Activated CD8-positive, alpha-beta T cell treated with anti-CD3 and anti-CD28 coated beads for 36 hours (primary cell): ENCODE measurements around the gene SUN1. TPM values are rescaled to one million over a fixed set of nuclear protein-coding genes. Genes with fewer than 3 reads are reported as not detected.
"Not testable (repeated sequence)": the region's sequence is repeated elsewhere in the genome, so short reads cannot be mapped to it uniquely, and the experiment has no call there.

Source experiments
- ATAC-seq: fragments of 200-7000 bp; cut with Tn5 transposase; one replicate; pipeline ENCODE4 v1.10.0; 2021; ENCODE audit warnings: mild to moderate bottlenecking, moderate library complexity
- CTCF ChIA-PET: fragments of 350-600 bp; sonication (Branson Sonifier 250); formaldehyde crosslinking; loops from one replicate; lab custom pipeline; 2021; ENCODE audit warnings: antibody characterized with exemption; lab: Charles Lee
- POLR2A ChIA-PET: fragments of 350-600 bp; sonication (Branson Sonifier 250); formaldehyde crosslinking; loops from one replicate; lab custom pipeline; 2021; ENCODE audit warnings: antibody characterized with exemption; lab: Charles Lee
- DNase-seq: peaks from one replicate; pipeline ENCODE4 v3.0.0-alpha.2; 2020
- H3K27ac Mint-ChIP-seq: one replicate; pipeline ENCODE4 v1.8.0; 2021; ENCODE audit warnings: mild to moderate bottlenecking, mixed read lengths
- H3K27me3 Mint-ChIP-seq: one replicate; pipeline ENCODE4 v1.8.0; 2021; ENCODE audit warnings: mixed read lengths
- H3K36me3 Mint-ChIP-seq: one replicate; pipeline ENCODE4 v1.8.0; 2021; ENCODE audit warnings: low read depth, mixed read lengths
- H3K4me1 Mint-ChIP-seq: one replicate; pipeline ENCODE4 v1.8.0; 2021; ENCODE audit warnings: low read depth, mixed read lengths
- H3K4me3 Mint-ChIP-seq: one replicate; pipeline ENCODE4 v1.8.0; 2021; ENCODE audit warnings: mild to moderate bottlenecking, moderate library complexity, mixed read lengths
- H3K9me3 Mint-ChIP-seq: one replicate; pipeline ENCODE4 v1.8.0; 2021; ENCODE audit warnings: mixed read lengths
- CTCF ChIP-seq: fragments of 200-600 bp; IDR thresholded peaks from one replicate; pipeline ENCODE4 v1.8.0; 2022; ENCODE audit warnings: antibody characterized with exemption, mild to moderate bottlenecking
- intact Hi-C: fragments of 100-400 bp; cut with micrococcal nuclease; formaldehyde crosslinking; loops from one replicate; pipeline ENCODE4 v1.10.0; 2022
- total RNA-seq, 2 experiments: library from RNA; stranded (reverse); gene quantifications; one replicate each; pipeline ENCODE4 v1.2.3, GENCODE V29; 2021

SUN1 gene
- total RNA-seq, 2 experiments from 2014 or later: 71.3 to 71.6 TPM

DNA sequence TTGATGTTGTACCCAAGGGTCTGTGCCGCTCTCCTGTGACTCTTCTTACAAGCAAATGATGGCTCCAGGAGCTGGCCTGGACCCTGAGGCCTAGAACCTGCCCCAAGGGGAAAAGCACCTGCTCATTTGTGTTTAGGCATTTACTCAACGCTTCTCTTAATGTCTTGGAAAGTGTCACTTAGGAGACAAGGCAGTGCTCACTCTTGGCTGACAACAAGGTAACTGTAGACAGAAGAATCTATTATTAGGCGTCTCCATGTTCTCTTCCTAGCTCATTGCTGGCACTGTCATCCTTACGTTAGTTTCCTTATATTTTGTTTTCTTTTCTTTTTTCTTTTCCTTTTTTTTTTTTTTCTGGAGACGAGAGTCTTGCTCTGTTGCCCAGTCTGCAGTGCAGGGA is 38.1 kb upstream of the SUN1 start:
- peaks cover 3% of the 10 kb centered on the region for H3K36me3 Mint-ChIP-seq
- no peak for TF ChIP-seq CTCF
- ChIA-PET CTCF (no interaction called here), POLR2A (no interaction called here)
- no peak overlapping the region for H3K4me3 Mint-ChIP-seq
- DNase-seq (no peak), ATAC-seq (no peak)
- intact Hi-C loops: no loop called here
- H3K9me3 Mint-ChIP-seq: peaks cover 2% of the 10 kb centered on the region
- H3K27ac Mint-ChIP-seq: no peak overlapping the region
- no peaks in the 10 kb centered on the region for H3K4me1 Mint-ChIP-seq
- no peaks in the 10 kb centered on the region for H3K27me3 Mint-ChIP-seq

GRCh38 chr7:794671-795329 is 37.5 kb upstream of the SUN1 start:
- no peak for ATAC-seq
- Mint-ChIP-seq H3K36me3 (no peaks in the 10 kb centered on the region), H3K27me3 (no peaks in the 10 kb centered on the region), H3K4me1 (no peaks in the 10 kb centered on the region), H3K4me3 (no peak overlapping the region), H3K27ac (no peak overlapping the region), H3K9me3 (no peaks in the 10 kb centered on the region)
- no peak for TF ChIP-seq CTCF
- ChIA-PET CTCF (no interaction called here), POLR2A (no interaction called here)
- DNase-seq: no peak
- intact Hi-C loops: no loop called here

DNA sequence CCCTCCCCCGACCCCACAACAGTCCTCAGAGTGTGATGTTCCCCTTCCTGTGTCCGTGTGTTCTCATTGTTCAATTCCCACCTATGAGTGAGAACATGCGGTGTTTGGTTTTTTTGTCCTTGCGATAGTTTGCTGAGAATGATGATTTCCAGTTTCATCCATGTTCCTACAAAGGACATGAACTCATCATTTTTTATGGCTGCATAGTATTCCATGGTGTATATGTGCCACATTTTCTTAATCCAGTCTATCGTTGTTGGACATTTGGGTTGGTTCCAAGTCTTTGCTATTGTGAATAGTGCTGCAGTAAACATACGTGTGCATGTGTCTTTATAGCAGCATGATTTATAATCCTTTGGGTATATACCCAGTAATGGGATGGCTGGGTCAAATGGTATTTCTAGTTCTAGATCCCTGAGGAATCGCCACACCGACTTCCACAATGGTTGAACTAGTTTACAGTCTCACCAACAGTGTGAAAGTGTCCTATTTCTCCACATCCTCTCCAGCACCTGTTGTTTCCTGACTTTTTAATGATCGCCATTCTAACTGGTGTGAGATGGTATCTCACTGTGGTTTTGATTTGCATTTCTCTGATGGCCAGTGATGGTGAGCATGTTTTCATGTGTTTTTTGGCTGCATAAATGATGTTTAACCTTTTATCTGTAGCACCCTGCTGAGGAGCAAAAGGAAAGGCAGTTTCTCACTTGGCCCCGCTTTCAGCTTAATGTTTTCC is 35.7 kb upstream of the SUN1 start:
- ATAC-seq, H3K4me3 Mint-ChIP-seq, H3K9me3 Mint-ChIP-seq, H3K4me1 Mint-ChIP-seq, intact Hi-C loops, POLR2A ChIA-PET, H3K27ac Mint-ChIP-seq, H3K27me3 Mint-ChIP-seq, DNase-seq, H3K36me3 Mint-ChIP-seq: not testable (repeated sequence)
- CTCF ChIA-PET: interaction anchor here (1.1 kb wide), 1 partner anchor 475 kb away, joined by 4 read pairs; no protein-coding TSS in a partner anchor

- intact Hi-C loops: no loop called here
- no peaks in the 10 kb centered on the region for H3K9me3 Mint-ChIP-seq
- H3K27ac Mint-ChIP-seq: no peak overlapping the region
- H3K4me1 Mint-ChIP-seq: no peaks in the 10 kb centered on the region
- POLR2A ChIA-PET: no interaction called here
- DNase-seq (no peak), ATAC-seq (no peak)
- H3K4me3 Mint-ChIP-seq: no peak overlapping the region
- no peak for TF ChIP-seq CTCF
- no peaks in the 10 kb centered on the region for H3K27me3 Mint-ChIP-seq
- CTCF ChIA-PET: interaction anchor here (0.7 to 1.5 kb wide), 3 partner anchors 13 to 75 kb away, joined by 3 to 4 read pairs (median 4); no protein-coding TSS in a partner anchor
- no peaks in the 10 kb centered on the region for H3K36me3 Mint-ChIP-seq
Measured at GRCh38 chr7:798921-799470, 33.3 kb upstream of the SUN1 start.

DNA sequence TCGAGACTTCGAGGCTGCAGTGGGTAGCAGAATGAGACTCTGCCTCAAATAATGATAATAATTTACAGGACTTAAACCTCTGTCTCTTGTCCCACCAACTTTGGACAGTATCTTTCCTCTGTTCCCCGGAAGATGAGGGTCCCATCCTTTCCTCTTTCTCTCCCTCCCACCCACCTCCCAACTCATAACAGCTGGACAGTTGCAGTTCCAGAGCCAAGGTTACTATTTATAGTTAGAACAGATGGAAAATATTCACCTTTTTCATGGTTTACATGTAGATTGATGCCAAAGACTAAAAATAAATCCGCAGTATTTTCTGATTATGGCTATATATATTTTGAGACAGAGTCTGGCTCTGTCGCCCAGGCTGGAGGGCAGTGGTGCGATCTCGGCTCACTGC is 31.6 kb upstream of the SUN1 start:
- Mint-ChIP-seq H3K27me3 (no peaks in the 10 kb centered on the region), H3K4me1 (no peaks in the 10 kb centered on the region), H3K36me3 (no peaks in the 10 kb centered on the region), H3K27ac (no peak overlapping the region), H3K4me3 (no peak overlapping the region), H3K9me3 (no peaks in the 10 kb centered on the region)
- ChIA-PET CTCF (no interaction called here), POLR2A (interaction anchor here (1.0 kb wide), 1 partner anchor 11 kb away, joined by 6 read pairs; no protein-coding TSS in a partner anchor)
- TF ChIP-seq CTCF: no peak
- no peak for ATAC-seq
- intact Hi-C loops: no loop called here
- no peak for DNase-seq

DNA sequence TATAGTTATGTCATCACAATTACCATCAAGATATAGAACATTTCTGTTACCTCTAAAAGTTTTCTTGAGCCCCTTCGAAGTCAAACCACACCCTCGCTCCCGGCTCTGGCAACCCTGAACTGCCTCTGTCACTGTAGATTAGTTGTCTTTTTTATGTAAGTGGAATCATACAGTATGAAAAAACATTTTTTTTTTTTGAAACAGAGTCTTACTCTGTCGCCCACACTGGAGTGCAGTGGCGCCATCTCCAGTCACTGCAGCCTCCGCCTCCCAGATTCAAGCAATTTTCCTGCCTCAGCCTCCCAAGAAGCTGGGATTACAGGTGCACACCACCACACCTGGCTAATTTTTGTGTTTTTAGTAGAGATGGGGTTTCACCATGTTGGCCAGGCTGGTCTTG is 30.9 kb upstream of the SUN1 start:
- CTCF ChIA-PET: interaction anchor here (1.2 kb wide), 1 partner anchor 72 kb away, joined by 3 read pairs; no protein-coding TSS in a partner anchor
- H3K27ac Mint-ChIP-seq, H3K4me3 Mint-ChIP-seq, ATAC-seq, H3K4me1 Mint-ChIP-seq, H3K36me3 Mint-ChIP-seq, intact Hi-C loops, POLR2A ChIA-PET, H3K9me3 Mint-ChIP-seq, DNase-seq, H3K27me3 Mint-ChIP-seq: not testable (repeated sequence)
